HUES64 (cell line): ENCODE results near the gene TEKT1.
"Not testable (repeated sequence)": the region's sequence is repeated elsewhere in the genome, so short reads cannot be mapped to it uniquely, and the experiment has no call there.

Experiments
- H3K27ac ChIP-seq: 2 replicates; pipeline ENCODE4 v1.7.0; 2013; ENCODE audit warnings: low read depth, low read length, inconsistent platforms
- H3K27me3 ChIP-seq: 2 replicates; pipeline ENCODE4 v1.6.1; 2013; ENCODE audit warnings: mild to moderate bottlenecking, low read length; ENCODE audit not compliant: insufficient read depth
- H3K36me3 ChIP-seq: 2 replicates; pipeline ENCODE4 v1.6.1; 2013; ENCODE audit warnings: mild to moderate bottlenecking, low read length; ENCODE audit not compliant: insufficient read depth
- H3K4me1 ChIP-seq: 2 replicates; pipeline ENCODE4 v1.6.1; 2013; ENCODE audit warnings: mild to moderate bottlenecking, low read length, moderate library complexity; ENCODE audit not compliant: insufficient read depth
- H3K4me3 ChIP-seq: 2 replicates; pipeline ENCODE4 v1.5.1; 2013; ENCODE audit warnings: mild to moderate bottlenecking, low read length, moderate library complexity
- H3K9ac ChIP-seq: 2 replicates; pipeline ENCODE4 v1.6.1; 2013; ENCODE audit warnings: mild to moderate bottlenecking, low read depth, low read length
- H3K9me3 ChIP-seq: 2 replicates; pipeline ENCODE4 v1.6.1; 2013; ENCODE audit warnings: low read depth, low read length; ENCODE audit not compliant: insufficient read depth
- WGBS: fragments of 150-250, 120-280 bp; methylation state at CpG from one replicate; pipeline ENCODE4 v1.1.7; 2013; ENCODE audit warnings: missing lambda C conversion rate; 5-methylcytosine and 5-hydroxymethylcytosine counted together

The TEKT1 gene

GRCh38 chr17:6787081-6787693 is 44.3 kb downstream of the TEKT1 start:
- no peak overlapping the region for H3K4me3 ChIP-seq
- no peak overlapping the region for H3K9ac ChIP-seq
- WGBS, result 72% methylated on average over 10 of the region's 10 CpGs
- H3K36me3 ChIP-seq, result no peaks in the 10 kb centered on the region
- no peak overlapping the region for H3K27ac ChIP-seq
- H3K27me3 ChIP-seq, result peaks cover 2% of the 10 kb centered on the region; the same call in 1 of the 2 replicates
- H3K4me1 ChIP-seq, result no peaks in the 10 kb centered on the region
- no peaks in the 10 kb centered on the region for H3K9me3 ChIP-seq

- Histone ChIP-seq H3K36me3 (no peaks in the 10 kb centered on the region), H3K4me1 (no peaks in the 10 kb centered on the region), H3K27ac (no peak overlapping the region), H3K4me3 (no peak overlapping the region), H3K27me3 (peaks cover 2% of the 10 kb centered on the region; the same call in 1 of the 2 replicates), H3K9ac (no peak overlapping the region), H3K9me3 (no peaks in the 10 kb centered on the region)
- 82% methylated on average over 8 of the region's 8 CpGs for WGBS
Measured at GRCh38 chr17:6786618-6787017, 44.9 kb downstream of the TEKT1 start.

- Histone ChIP-seq H3K4me3 (no peak overlapping the region), H3K27ac (no peak overlapping the region), H3K9ac (no peak overlapping the region), H3K27me3 (peaks cover 16% of the 10 kb centered on the region), H3K9me3 (no peaks in the 10 kb centered on the region), H3K4me1 (no peaks in the 10 kb centered on the region), H3K36me3 (no peaks in the 10 kb centered on the region)
- WGBS, result 92% methylated on average over 2 of the region's 4 CpGs
Measured at GRCh38 chr17:6782244-6782643, 49.3 kb downstream of the TEKT1 start.

- Histone ChIP-seq H3K4me1 (no peaks in the 10 kb centered on the region), H3K9me3 (no peaks in the 10 kb centered on the region), H3K36me3 (no peaks in the 10 kb centered on the region), H3K27me3 (peaks cover 28% of the 10 kb centered on the region), H3K4me3 (no peak overlapping the region), H3K27ac (no peak overlapping the region), H3K9ac (no peak overlapping the region)
- 81% methylated on average over 3 of the region's 3 CpGs for WGBS
Measured at GRCh38 chr17:6780886-6781285, 50.6 kb downstream of the TEKT1 start.

- WGBS, result 85% methylated on average over 8 of the region's 8 CpGs
- Histone ChIP-seq H3K9ac (no peak overlapping the region), H3K4me3 (no peak overlapping the region), H3K27ac (no peak overlapping the region), H3K27me3 (peaks cover 37% of the 10 kb centered on the region), H3K36me3 (no peaks in the 10 kb centered on the region), H3K9me3 (no peaks in the 10 kb centered on the region), H3K4me1 (no peaks in the 10 kb centered on the region)
Measured at GRCh38 chr17:6780001-6780400, 51.5 kb downstream of the TEKT1 start.

GRCh38 chr17:6779411-6779810 is 52.1 kb downstream of the TEKT1 start:
- Histone ChIP-seq H3K9ac (no peak overlapping the region), H3K4me1 (no peaks in the 10 kb centered on the region), H3K9me3 (no peaks in the 10 kb centered on the region), H3K4me3 (no peak overlapping the region), H3K27ac (no peak overlapping the region), H3K27me3 (peaks cover 43% of the 10 kb centered on the region), H3K36me3 (no peaks in the 10 kb centered on the region)
- 65% methylated on average over 2 of the region's 2 CpGs for WGBS

- H3K27me3 ChIP-seq, result peaks cover 46% of the 10 kb centered on the region
- H3K9ac ChIP-seq, result peak within 1 kb of the TSS; percentile 46; the same call in 1 of the 2 replicates
- peak within 1 kb of the TSS; percentile 55 for H3K4me3 ChIP-seq
- WGBS, result 4% methylated on average over 49 of the region's 49 CpGs
- no peak within 1 kb of the TSS for H3K27ac ChIP-seq
- no peaks in the 10 kb centered on the region for H3K36me3 ChIP-seq
- H3K4me1 ChIP-seq, result no peaks in the 10 kb centered on the region
- H3K9me3 ChIP-seq, result no peaks in the 10 kb centered on the region
Measured at GRCh38 chr17:6775871-6776405, 55.6 kb downstream of the TEKT1 start, which contains the start of gene FBXO39. FBXO39 (plus strand) TSS chr17:6776215; CDS start chr17:6779869, 3,654 bp downstream.

- H3K9ac ChIP-seq, H3K9me3 ChIP-seq, H3K36me3 ChIP-seq, H3K27ac ChIP-seq, H3K4me3 ChIP-seq, H3K4me1 ChIP-seq: not testable (repeated sequence)
- H3K27me3 ChIP-seq, result peaks cover 48% of the 10 kb centered on the region
- 97% methylated on average over 8 of the region's 8 CpGs for WGBS
Measured at GRCh38 chr17:6774906-6775305, 56.6 kb downstream of the TEKT1 start.

- H3K27ac ChIP-seq, result no peak overlapping the region
- WGBS, result no CpG with 5 or more reads among the region's 1 CpG
- H3K4me3 ChIP-seq, result no peak overlapping the region
- H3K27me3 ChIP-seq, result peaks cover 31% of the 10 kb centered on the region
- peaks cover 13% of the 10 kb centered on the region; the same call in 1 of the 2 replicates for H3K9me3 ChIP-seq
- H3K9ac ChIP-seq, result no peak overlapping the region
- H3K4me1 ChIP-seq, result no peaks in the 10 kb centered on the region
- no peaks in the 10 kb centered on the region for H3K36me3 ChIP-seq
Measured at GRCh38 chr17:6772016-6772415, 59.5 kb downstream of the TEKT1 start.

GRCh38 chr17:6768447-6768846 is 63.1 kb downstream of the TEKT1 start:
- no peak overlapping the region for H3K27ac ChIP-seq
- no peaks in the 10 kb centered on the region for H3K36me3 ChIP-seq
- H3K27me3 ChIP-seq, result peaks cover 5% of the 10 kb centered on the region; the same call in 1 of the 2 replicates
- H3K9me3 ChIP-seq, result peaks cover 13% of the 10 kb centered on the region; the same call in 1 of the 2 replicates
- no peak overlapping the region for H3K9ac ChIP-seq
- no peak overlapping the region for H3K4me3 ChIP-seq
- no CpG with 5 or more reads among the region's 2 CpGs for WGBS
- no peaks in the 10 kb centered on the region for H3K4me1 ChIP-seq

GRCh38 chr17:6761779-6762178 is 69.8 kb downstream of the TEKT1 start:
- Histone ChIP-seq H3K27ac (no peak overlapping the region), H3K9ac (no peak overlapping the region), H3K9me3 (no peaks in the 10 kb centered on the region), H3K4me1 (no peaks in the 10 kb centered on the region), H3K27me3 (no peaks in the 10 kb centered on the region), H3K4me3 (no peak overlapping the region), H3K36me3 (no peaks in the 10 kb centered on the region)
- 90% methylated on average over 8 of the region's 8 CpGs for WGBS
